ENCODE measurements around the gene RAB27A. TPM values are rescaled to one million over a fixed set of nuclear protein-coding genes. Genes with fewer than 3 reads are reported as not detected.
"Not testable (repeated sequence)": the region's sequence is repeated elsewhere in the genome, so short reads cannot be mapped to it uniquely, and the experiment has no call there.

Gene RAB27A
- total RNA-seq, 1 donor from 2014 or later: 4.6 TPM

DNA sequence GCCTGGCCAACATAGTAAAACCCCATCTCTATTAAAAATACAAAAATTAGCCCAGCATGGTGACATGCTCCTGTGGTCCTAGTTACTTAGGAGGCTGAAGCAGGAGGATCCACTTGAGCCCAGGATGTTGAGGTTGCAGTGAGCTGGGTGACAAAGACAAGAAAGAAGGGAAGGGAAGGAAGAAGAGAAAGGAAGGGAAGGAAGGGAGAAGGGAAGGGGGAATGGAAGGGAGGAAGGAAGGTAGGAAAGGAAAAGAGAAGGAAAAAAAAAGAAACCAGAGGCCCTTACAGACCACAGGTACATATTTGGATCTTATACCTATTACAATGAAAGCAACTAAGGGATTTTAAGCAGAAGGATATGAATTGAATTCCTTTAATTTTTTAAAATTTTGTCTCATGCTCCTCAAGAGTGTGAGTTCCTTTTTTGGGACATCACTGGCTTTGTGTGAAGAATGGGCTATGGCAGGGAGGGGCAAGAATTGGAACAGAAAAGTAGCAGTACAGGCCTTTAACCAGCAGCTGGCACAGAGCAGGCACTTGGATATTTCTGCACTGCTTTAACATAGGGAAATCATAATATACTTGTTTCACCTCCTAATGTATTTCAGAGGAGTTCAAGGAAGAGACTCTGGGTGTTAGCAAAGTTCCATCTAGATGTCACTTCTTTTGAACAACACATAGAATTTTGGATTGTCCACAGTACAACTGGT, 7.9 kb downstream of the RAB27A start:
- TF ChIP-seq, protein P1, sequence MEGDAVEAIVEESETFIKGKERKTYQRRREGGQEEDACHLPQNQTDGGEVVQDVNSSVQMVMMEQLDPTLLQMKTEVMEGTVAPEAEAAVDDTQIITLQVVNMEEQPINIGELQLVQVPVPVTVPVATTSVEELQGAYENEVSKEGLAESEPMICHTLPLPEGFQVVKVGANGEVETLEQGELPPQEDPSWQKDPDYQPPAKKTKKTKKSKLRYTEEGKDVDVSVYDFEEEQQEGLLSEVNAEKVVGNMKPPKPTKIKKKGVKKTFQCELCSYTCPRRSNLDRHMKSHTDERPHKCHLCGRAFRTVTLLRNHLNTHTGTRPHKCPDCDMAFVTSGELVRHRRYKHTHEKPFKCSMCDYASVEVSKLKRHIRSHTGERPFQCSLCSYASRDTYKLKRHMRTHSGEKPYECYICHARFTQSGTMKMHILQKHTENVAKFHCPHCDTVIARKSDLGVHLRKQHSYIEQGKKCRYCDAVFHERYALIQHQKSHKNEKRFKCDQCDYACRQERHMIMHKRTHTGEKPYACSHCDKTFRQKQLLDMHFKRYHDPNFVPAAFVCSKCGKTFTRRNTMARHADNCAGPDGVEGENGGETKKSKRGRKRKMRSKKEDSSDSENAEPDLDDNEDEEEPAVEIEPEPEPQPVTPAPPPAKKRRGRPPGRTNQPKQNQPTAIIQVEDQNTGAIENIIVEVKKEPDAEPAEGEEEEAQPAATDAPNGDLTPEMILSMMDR (conservative IDR thresholded peaks at IDR 0.05; ENCODE audit: low read depth, low read length): no peak
- H3K4me3 ChIP-seq (ENCODE audit: low read depth, low read length): no peak overlapping the region
- DNase-seq (ENCODE audit: low read depth): no peak

DNA sequence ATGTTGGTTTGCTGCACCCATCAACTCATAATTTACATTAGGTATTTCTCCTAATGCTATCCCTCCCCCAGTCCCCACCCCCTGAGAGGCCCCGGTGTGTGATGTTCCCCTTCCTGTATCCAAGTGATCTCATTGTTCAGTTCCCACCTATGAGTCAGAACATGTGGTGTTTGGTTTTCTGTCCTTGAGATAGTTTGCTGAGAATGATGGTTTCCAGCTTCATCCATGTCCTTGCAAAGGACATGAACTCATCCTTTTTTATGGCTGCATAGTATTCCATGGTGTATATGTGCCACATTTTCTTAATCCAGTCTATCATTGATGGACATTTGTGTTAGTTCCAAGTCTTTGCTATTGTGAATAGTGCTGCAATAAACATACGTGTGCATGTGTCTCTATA, 9.0 kb downstream of the RAB27A start:
- not testable (repeated sequence) for H3K4me3 ChIP-seq (ENCODE audit: low read depth, low read length); DNase-seq (ENCODE audit: low read depth)

GRCh38 chr15:55279746-55280351, 9.8 kb downstream of the RAB27A start:
- DNase-seq (ENCODE audit: low read depth): peak; percentile 85
- no peak overlapping the region for H3K4me3 ChIP-seq (ENCODE audit: low read depth, low read length)
- TF ChIP-seq, protein P1 (conservative IDR thresholded peaks at IDR 0.05; ENCODE audit: low read depth, low read length): no peak

DNA sequence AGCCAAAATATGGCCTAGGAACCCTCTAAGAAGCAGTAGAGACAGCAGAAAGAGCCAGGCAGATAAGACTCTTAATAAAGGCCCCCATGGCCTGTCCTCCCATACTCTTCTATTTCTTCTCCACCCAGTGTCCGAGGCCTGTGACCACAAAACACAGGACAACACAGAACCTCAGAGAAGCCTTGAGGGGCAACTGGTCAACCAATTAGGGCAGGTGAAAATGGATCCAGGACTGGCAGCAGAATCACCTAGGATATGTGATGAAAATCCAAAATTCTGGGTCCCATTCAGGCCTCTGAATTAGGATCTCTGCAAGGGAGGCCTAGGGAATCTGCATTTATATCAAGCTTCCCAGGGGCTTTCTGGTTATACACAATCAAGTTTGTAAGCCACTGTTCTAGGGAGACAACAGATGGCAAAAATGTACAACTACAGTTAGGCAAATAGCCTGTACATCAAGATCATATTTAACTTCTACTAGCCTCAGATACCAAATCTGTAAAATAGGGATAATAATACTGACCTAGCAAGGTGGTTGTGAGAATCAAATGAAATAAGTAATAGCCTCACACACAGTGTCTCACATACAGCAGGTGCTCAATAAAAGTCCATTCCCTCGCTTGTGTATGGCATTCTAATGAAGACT, 10.4 kb downstream of the RAB27A start:
- no peak overlapping the region for H3K4me3 ChIP-seq (ENCODE audit: low read depth, low read length)
- TF ChIP-seq, protein P1 (conservative IDR thresholded peaks at IDR 0.05; ENCODE audit: low read depth, low read length): no peak
- DNase-seq (ENCODE audit: low read depth): no peak

DNA sequence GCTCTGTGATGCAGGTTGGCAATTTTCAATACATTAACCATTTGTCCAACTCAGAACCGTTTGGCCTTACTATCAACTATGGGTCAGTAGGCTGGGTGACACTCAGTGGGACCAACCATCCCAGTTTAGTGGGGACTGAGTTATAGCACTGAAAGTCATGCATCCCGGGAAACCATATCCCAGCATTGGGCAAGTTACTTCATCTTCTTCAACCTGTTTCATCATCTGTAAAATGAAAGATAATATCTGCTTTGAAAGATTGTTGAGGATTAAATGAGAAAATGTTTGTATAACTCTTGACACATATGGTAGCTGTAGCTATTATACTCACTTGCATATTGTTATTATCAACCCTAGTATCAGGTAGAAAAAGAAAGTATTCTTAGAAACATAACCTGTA, 11.9 kb downstream of the RAB27A start:
- H3K4me3 ChIP-seq (ENCODE audit: low read depth, low read length): no peak overlapping the region

DNA sequence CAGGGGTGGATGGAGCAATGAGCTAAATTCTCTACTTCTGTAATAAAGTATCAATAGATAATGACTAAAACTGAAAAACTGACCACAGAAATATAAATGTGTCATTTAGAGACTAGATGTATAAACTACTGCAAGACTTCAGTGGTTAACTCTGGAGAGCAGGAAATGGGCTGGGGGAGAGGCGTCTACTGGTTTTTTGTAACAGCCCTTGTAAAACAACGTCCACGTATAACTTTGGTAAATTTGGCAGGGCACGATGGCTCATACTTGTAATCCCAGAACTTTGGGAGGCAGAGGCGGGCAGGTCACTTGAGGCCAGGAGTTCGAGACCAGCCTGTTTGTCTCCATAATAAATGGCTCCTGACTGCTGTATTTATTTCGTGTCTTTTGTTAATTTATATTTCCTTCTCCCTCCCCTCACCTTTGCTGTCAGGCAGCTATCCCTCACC, 12.5 kb downstream of the RAB27A start:
- TF ChIP-seq, protein P1 (conservative IDR thresholded peaks at IDR 0.05; ENCODE audit: low read depth, low read length): no peak

More for the DNA sequence above, 11.9 kb downstream of the RAB27A start:
- no peak for DNase-seq (ENCODE audit: low read depth)
- TF ChIP-seq, protein P1 (conservative IDR thresholded peaks at IDR 0.05; ENCODE audit: low read depth, low read length): no peak

DNA sequence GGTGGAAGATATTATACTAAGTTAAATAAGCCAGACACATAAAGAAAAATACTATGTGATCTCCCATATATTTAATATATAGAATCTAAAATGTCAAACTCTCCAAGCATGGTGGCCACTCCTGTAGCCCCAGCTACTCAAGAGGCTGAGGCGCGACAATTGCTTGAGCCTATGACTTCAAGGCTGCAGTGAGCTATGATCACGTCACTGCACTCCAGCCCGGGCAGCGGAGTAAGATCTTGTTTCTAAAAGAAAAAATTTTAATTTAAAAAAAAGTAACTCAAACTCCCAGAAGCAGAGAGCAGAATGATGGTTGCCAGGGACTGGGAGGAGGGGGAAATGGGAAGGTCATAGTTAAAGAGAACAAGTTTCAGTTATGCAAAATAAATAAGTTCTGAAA, 13.3 kb downstream of the RAB27A start:
- TF ChIP-seq, protein P1 (conservative IDR thresholded peaks at IDR 0.05; ENCODE audit: low read depth, low read length): no peak

More for the DNA sequence above, 12.5 kb downstream of the RAB27A start:
- DNase-seq (ENCODE audit: low read depth): no peak
- no peak overlapping the region for H3K4me3 ChIP-seq (ENCODE audit: low read depth, low read length)

More for the DNA sequence above, 13.3 kb downstream of the RAB27A start:
- no peak for DNase-seq (ENCODE audit: low read depth)
- no peak overlapping the region for H3K4me3 ChIP-seq (ENCODE audit: low read depth, low read length)

All from epithelial cell of proximal tubule (primary cell).